Calu3 (cell line): Measurements from ENCODE around the gene HDGF. TPM values are rescaled to one million over a fixed set of nuclear protein-coding genes. Genes with fewer than 3 reads are reported as not detected.

Experiments
- BruUV-seq: library from RNA; stranded (reverse); fragments of 400-500 nt; replicated peaks from 2 replicates; lab custom pipeline; 2021; lab: Mats Ljungman, UMichigan
- CTCF ChIA-PET: fragments of 300-600 bp; sonication (Branson Sonifier 250); formaldehyde crosslinking; loops from one replicate; lab custom pipeline; 2022; ENCODE audit warnings: antibody characterized with exemption; lab: Charles Lee
- DNase-seq: peaks from one replicate; pipeline ENCODE4 v3.0.0; 2022
- H3K27ac Mint-ChIP-seq: one replicate; pipeline ENCODE4 v1.8.0; 2022; ENCODE audit warnings: mixed read lengths; ENCODE audit not compliant: unreplicated experiment
- H3K27me3 Mint-ChIP-seq: one replicate; pipeline ENCODE4 v1.8.0; 2022; ENCODE audit warnings: mixed read lengths; ENCODE audit not compliant: unreplicated experiment
- H3K36me3 Mint-ChIP-seq: one replicate; pipeline ENCODE4 v1.8.0; 2022; ENCODE audit warnings: mild to moderate bottlenecking, moderate library complexity, mixed read lengths; ENCODE audit not compliant: insufficient read depth, unreplicated experiment
- H3K4me1 Mint-ChIP-seq: one replicate; pipeline ENCODE4 v1.8.0; 2022; ENCODE audit warnings: mild to moderate bottlenecking, low read depth, mixed read lengths; ENCODE audit not compliant: unreplicated experiment
- H3K4me3 Mint-ChIP-seq: one replicate; pipeline ENCODE4 v1.8.0; 2022; ENCODE audit warnings: mild to moderate bottlenecking, low read depth, moderate library complexity, mixed read lengths; ENCODE audit not compliant: unreplicated experiment
- H3K9me3 Mint-ChIP-seq: one replicate; pipeline ENCODE4 v1.8.0; 2022; ENCODE audit warnings: low read depth, mixed read lengths; ENCODE audit not compliant: unreplicated experiment
- intact Hi-C: fragments of 100-400 bp; cut with micrococcal nuclease; formaldehyde crosslinking; loops from one replicate; pipeline ENCODE4 v1.10.0; 2022; ENCODE audit not compliant: unreplicated experiment
- total RNA-seq: library from RNA; stranded (reverse); gene quantifications from 2 replicates; pipeline ENCODE4 v1.2.3, GENCODE V29; 2022
- TF ChIP-seq, protein P1 (sequence below): fragments of 200-600 bp; IDR thresholded peaks from one replicate; pipeline ENCODE4 v1.8.0; 2022; ENCODE audit warnings: antibody characterized with exemption; ENCODE audit not compliant: unreplicated experiment

Gene HDGF
- total RNA-seq, 1 experiment from 2014 or later: 470 TPM

DNA sequence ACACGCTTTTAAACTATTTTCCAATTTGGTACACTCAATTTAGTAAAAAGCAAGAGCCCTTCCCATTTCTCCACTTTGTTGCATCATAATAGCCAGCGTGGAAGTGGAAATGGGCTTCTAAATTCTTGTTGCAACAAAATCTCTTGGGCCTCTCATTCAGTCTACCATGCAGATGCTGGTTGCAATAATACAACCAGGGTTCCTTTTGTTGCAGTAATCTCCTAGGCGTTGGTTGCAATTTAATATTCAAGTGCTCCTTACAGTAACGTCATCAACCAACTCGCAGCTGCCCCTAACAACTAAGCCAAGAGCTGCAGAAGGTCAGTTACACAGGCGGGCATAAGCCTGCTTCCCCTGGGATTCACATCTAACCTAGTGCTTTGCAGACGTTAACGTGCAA, 2.7 kb upstream of the HDGF start:
- DNase-seq: no peak
- Mint-ChIP-seq H3K4me1 (peaks cover 8% of the 10 kb centered on the region), H3K27ac (no peak overlapping the region), H3K9me3 (no peaks in the 10 kb centered on the region), H3K36me3 (peaks cover 40% of the 10 kb centered on the region), H3K27me3 (no peaks in the 10 kb centered on the region), H3K4me3 (no peak overlapping the region)
- no TSS peak for BruUV-seq
- TF ChIP-seq, protein P1, sequence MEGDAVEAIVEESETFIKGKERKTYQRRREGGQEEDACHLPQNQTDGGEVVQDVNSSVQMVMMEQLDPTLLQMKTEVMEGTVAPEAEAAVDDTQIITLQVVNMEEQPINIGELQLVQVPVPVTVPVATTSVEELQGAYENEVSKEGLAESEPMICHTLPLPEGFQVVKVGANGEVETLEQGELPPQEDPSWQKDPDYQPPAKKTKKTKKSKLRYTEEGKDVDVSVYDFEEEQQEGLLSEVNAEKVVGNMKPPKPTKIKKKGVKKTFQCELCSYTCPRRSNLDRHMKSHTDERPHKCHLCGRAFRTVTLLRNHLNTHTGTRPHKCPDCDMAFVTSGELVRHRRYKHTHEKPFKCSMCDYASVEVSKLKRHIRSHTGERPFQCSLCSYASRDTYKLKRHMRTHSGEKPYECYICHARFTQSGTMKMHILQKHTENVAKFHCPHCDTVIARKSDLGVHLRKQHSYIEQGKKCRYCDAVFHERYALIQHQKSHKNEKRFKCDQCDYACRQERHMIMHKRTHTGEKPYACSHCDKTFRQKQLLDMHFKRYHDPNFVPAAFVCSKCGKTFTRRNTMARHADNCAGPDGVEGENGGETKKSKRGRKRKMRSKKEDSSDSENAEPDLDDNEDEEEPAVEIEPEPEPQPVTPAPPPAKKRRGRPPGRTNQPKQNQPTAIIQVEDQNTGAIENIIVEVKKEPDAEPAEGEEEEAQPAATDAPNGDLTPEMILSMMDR: no peak
- intact Hi-C loops: no loop called here
- CTCF ChIA-PET: interaction anchor here (0.6 to 0.8 kb wide), 2 partner anchors 8 to 29 kb away, joined by 3 read pairs; no protein-coding TSS in a partner anchor

DNA sequence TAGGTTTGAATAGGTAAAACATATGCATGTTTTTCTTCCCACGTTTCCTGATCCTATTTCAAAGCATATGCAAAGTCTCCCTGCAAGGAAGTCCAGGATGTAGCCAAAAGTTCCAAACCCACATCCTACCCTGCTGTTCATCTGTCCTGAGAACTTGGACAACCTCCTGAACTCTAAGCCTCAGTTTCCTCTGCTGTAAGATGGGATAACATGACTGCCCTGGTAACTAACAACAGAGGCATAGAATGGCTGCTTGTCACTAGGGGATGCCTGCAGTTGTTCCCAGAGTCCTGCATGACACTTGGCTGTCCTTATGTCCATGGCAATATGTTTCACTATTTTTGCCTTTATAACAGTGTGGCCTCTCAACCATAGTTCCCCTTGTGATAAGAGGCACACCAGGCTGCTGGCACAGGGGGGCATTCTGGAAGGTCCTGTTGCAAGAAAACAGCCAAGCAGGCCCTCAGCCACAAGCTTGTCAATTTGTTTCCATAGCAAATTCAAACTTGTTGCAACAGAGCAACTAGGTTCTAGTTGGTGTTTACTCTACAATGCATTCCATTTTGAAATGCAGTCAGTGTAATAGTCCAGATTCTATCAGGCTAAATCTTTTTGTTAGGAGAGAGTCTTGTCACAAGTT, 1.5 kb upstream of the HDGF start:
- intact Hi-C loops: loop anchor here (2.0 kb wide), 1 partner anchor 14 kb away; the partner anchor contains the start of gene PRCC
- BruUV-seq: no TSS peak
- no peak for DNase-seq
- Mint-ChIP-seq H3K9me3 (no peaks in the 10 kb centered on the region), H3K4me3 (peak overlapping the region; percentile 67), H3K27me3 (no peaks in the 10 kb centered on the region), H3K4me1 (peaks cover 20% of the 10 kb centered on the region), H3K36me3 (peaks cover 52% of the 10 kb centered on the region), H3K27ac (peak overlapping the region; percentile 22)
- TF ChIP-seq, protein P1: no peak
- CTCF ChIA-PET: interaction anchor here (0.9 to 2.0 kb wide), 2 partner anchors 12 to 25 kb away, joined by 4 to 9 read pairs; partner anchors contain the start of genes METTL25B and MRPL24

DNA sequence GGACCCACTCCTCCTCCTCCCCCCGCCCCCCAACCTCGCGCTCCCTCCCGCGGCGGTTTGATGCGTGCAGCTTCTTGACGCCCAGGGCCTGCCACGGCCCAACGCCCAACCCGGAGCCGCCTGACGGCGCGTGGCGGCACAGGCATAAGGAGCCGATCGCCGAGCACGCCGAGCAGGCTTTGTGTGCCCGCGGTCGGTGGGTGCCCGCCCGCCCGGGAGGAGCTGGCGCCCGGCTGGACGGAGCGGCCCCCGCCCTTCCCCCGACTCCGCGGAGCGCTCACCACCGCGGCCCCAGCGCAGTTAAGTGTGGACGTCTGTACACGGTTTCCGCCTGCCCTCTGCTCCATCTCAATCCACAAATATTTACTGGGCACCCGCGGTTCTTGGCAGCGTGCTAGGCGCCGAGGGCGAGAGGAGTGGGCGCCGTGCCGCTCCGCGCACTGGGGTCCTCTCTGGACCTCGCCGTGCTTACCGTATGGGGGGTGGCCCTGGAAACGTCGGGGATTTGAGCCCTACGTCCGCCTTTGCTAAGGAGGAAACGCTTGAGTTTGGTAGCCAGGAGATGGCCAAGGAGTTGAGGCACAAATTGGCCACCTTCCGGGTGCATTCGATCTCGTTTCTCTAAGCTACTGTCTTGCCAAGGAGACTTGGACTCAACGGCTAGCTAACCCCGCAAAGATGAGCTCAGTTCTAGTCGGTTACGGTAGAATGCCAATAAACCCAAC, 444 bp upstream of the HDGF start:
- peaks cover 31% of the 10 kb centered on the region for H3K4me1 Mint-ChIP-seq
- H3K27ac Mint-ChIP-seq: peak overlapping the region; percentile 93
- intact Hi-C loops: loop anchor here (2.0 kb wide), 1 partner anchor 15 kb away; the partner anchor contains the start of gene PRCC
- H3K27me3 Mint-ChIP-seq: no peaks in the 10 kb centered on the region
- peak; percentile 98 for DNase-seq
- H3K36me3 Mint-ChIP-seq: peaks cover 61% of the 10 kb centered on the region
- TF ChIP-seq, protein P1: no peak
- CTCF ChIA-PET: interaction anchor here (0.6 to 2.0 kb wide), 10 partner anchors 11 to 528 kb away, joined by 3 to 17 read pairs (median 5); partner anchors contain the start of genes ISG20L2, METTL25B and MRPL24
- BruUV-seq: no TSS peak
- peak overlapping the region; percentile 67 for H3K4me3 Mint-ChIP-seq
- H3K9me3 Mint-ChIP-seq: no peaks in the 10 kb centered on the region

DNA sequence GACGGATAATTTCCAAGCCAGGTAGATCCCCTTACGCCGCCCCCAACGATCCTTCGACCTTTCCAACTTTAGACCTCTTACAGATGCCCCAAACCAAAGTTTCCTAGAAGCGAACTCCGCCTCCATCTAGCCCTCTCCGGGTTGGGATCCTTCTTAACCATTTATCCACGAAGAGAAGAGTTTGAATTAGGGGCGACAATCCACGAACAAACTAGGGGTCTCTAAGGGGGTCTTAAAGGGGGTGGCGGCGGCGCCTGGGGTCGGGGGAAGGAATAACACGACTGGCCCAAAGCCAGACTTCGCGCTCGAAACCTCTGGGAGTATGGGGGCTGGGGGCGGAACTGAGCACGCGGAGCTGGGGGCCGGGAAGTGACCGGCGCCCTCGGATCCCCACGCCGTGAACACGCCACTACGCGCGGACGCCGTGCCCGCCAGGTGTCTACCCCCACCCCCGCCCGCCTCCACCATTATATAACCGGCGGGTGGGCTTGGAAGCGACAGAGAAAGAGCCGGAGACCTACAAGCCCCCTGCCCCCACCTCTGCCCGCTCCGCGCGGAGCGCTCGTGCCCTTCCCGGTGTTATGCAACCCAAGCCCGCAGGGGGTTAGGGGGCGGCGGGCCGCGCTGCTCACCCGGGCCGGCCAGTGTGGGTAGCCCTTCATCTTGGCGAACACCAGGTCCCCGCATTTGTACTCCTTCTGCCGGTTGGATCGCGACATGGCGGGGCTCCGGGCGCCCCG, 594 bp downstream of the HDGF start:
- H3K4me3 Mint-ChIP-seq: peak overlapping the region; percentile 67
- BruUV-seq: no TSS peak
- no peaks in the 10 kb centered on the region for H3K27me3 Mint-ChIP-seq
- H3K36me3 Mint-ChIP-seq: peaks cover 71% of the 10 kb centered on the region
- intact Hi-C loops: no loop called here
- peak overlapping the region; percentile 93 for H3K27ac Mint-ChIP-seq
- CTCF ChIA-PET: interaction anchor here (0.9 to 2.0 kb wide), 6 partner anchors 10 to 177 kb away, joined by 3 to 17 read pairs (median 5); partner anchors contain the start of genes ISG20L2 and MRPL24
- H3K9me3 Mint-ChIP-seq: no peaks in the 10 kb centered on the region
- TF ChIP-seq, protein P1: no peak
- peaks cover 41% of the 10 kb centered on the region for H3K4me1 Mint-ChIP-seq
- peak; percentile 71 for DNase-seq
